Thymus (tissue), 14 donors: ENCODE data around the gene DERL3. TPM values are rescaled to one million over a fixed set of nuclear protein-coding genes. Genes with fewer than 3 reads are reported as not detected.

Experiments used
- DNase-seq, 9 donors: peaks; one replicate each; pipeline ENCODE4 v3.0.0-alpha.2; 2013; ENCODE audit warnings: low spot score in 9 of 9, low read depth in 6 of 9, missing footprints in 1 of 9
- H3K27ac ChIP-seq, 2 donors: one replicate each; pipeline ENCODE4 v1.5.1; 2013; ENCODE audit warnings: control low read depth in 1 of 2, low read depth in 1 of 2, low read length in 1 of 2, mild to moderate bottlenecking in 1 of 2, moderate library complexity in 1 of 2
- H3K27me3 ChIP-seq, 2 donors: one replicate each; pipeline ENCODE4 v1.5.1; 2013; ENCODE audit warnings: low read length in 1 of 2; ENCODE audit not compliant: control insufficient read depth in 2 of 2, insufficient read depth in 1 of 2
- H3K36me3 ChIP-seq, 2 donors: one replicate each; pipeline ENCODE4 v1.5.1; 2013; ENCODE audit warnings: low read length in 1 of 2, mild to moderate bottlenecking in 1 of 2, moderate library complexity in 1 of 2; ENCODE audit not compliant: control insufficient read depth in 2 of 2, insufficient read depth in 2 of 2
- H3K4me1 ChIP-seq, 2 donors: one replicate each; pipeline ENCODE4 v1.5.1; 2013; ENCODE audit warnings: low read length in 2 of 2; ENCODE audit not compliant: control insufficient read depth in 2 of 2, insufficient read depth in 2 of 2
- H3K4me3 ChIP-seq, 2 donors: one replicate each; pipeline ENCODE4 v1.5.1; 2013; ENCODE audit warnings: low read length in 2 of 2, control low read depth in 1 of 2, mild to moderate bottlenecking in 1 of 2
- H3K9me3 ChIP-seq, 2 donors: one replicate each; pipeline ENCODE4 v1.5.1; 2013; ENCODE audit warnings: low read length in 1 of 2, mild to moderate bottlenecking in 1 of 2; ENCODE audit not compliant: control insufficient read depth in 2 of 2, insufficient read depth in 1 of 2
- WGBS: extraction: QIAGEN DNeasy Blood & Tissue Kit; methylation state at CpG from one replicate; pipeline ENCODE4 v1.1.7; 2013; 5-methylcytosine and 5-hydroxymethylcytosine counted together
- long read RNA-seq, 10 donors: transcript quantifications; one replicate each; lab custom pipeline, GENCODE V29; 2026
- polyA plus RNA-seq: library from polyadenylated mRNA; stranded (reverse); fragments of 200-250 nt; gene quantifications from one replicate; pipeline ENCODE4 v1.2.3, GENCODE V29; 2013
- total RNA-seq: library from RNA; stranded (reverse); fragments of 120-200 nt; gene quantifications from one replicate; pipeline ENCODE4 v1.2.4, GENCODE V29; 2013
- donor health status: healthy.

Gene DERL3
- total RNA-seq: 2.9 TPM
- 2.5 TPM for polyA plus RNA-seq
- long read RNA-seq, donor 1: 0 reads
- long read RNA-seq, donor 2, partial matches to known transcripts: 0 of 4 reads
- long read RNA-seq, donor 2, other reads (novel, unspliced or antisense): 0 of 4 reads
- long read RNA-seq, donor 3, partial matches to known transcripts: 0 of 2 reads
- long read RNA-seq, donor 3, other reads (novel, unspliced or antisense): 0 of 2 reads
- long read RNA-seq, donor 4, partial matches to known transcripts: 0 of 1 reads
- long read RNA-seq, donor 4, other reads (novel, unspliced or antisense): 0 of 1 reads
- long read RNA-seq, donor 5, partial matches to known transcripts: 85 of 86 reads
- long read RNA-seq, donor 5, other reads (novel, unspliced or antisense): 0 of 86 reads
- long read RNA-seq, donor 6, partial matches to known transcripts: 0 of 2 reads
- long read RNA-seq, donor 6, other reads (novel, unspliced or antisense): 0 of 2 reads
- long read RNA-seq, donor 7, partial matches to known transcripts: 0 of 1 reads
- long read RNA-seq, donor 7, other reads (novel, unspliced or antisense): 0 of 1 reads
- long read RNA-seq, donor 8: 0 reads
- long read RNA-seq, donor 9, partial matches to known transcripts: 0 of 1 reads
- long read RNA-seq, donor 9, other reads (novel, unspliced or antisense): 0 of 1 reads
- long read RNA-seq, donor 10: 0 reads

- peaks cover 11 to 18% of the 10 kb centered on the region in 2 donors for H3K4me1 ChIP-seq
- H3K27me3 ChIP-seq: peaks cover 0 to 14% of the 10 kb centered on the region in 2 donors
- peak within 1 kb of the TSS; percentile 52 to 58 for H3K4me3 ChIP-seq
- H3K36me3 ChIP-seq: peaks cover 28% of the 10 kb centered on the region in 2 donors
- no peaks in the 10 kb centered on the region for H3K9me3 ChIP-seq
- peak within 1 kb of the TSS; percentile 15 to 18 for H3K27ac ChIP-seq
- WGBS: under 1% methylated on average over 70 of the region's 70 CpGs
- peak; percentile 72 to 93 (median 84) for DNase-seq
These were observed at the start of gene DERL3 for GRCh38 chr22:23838681-23839468. Gene DERL3 (minus strand): TSS chr22:23839006. CDS start chr22:23838987, 19 bp downstream.

- Histone ChIP-seq H3K4me1 (no peaks in the 10 kb centered on the region), H3K4me3 (no peak overlapping the region), H3K27ac (no peak overlapping the region), H3K27me3 (no peaks in the 10 kb centered on the region), H3K9me3 (no peaks in the 10 kb centered on the region), H3K36me3 (no peaks in the 10 kb centered on the region)
- 99% methylated on average over 9 of the region's 9 CpGs for WGBS
- DNase-seq: no peak
These were observed 45.3 kb upstream of the DERL3 start for GRCh38 chr22:23884140-23884539.

- Histone ChIP-seq H3K27ac (no peak overlapping the region), H3K9me3 (no peaks in the 10 kb centered on the region), H3K4me3 (no peak overlapping the region), H3K4me1 (no peaks in the 10 kb centered on the region), H3K27me3 (no peaks in the 10 kb centered on the region), H3K36me3 (no peaks in the 10 kb centered on the region)
- no peak for DNase-seq
- 98% methylated on average over 9 of the region's 9 CpGs for WGBS
These were observed 44.9 kb upstream of the DERL3 start for GRCh38 chr22:23883658-23884057.

- H3K4me3 ChIP-seq: no peak overlapping the region
- H3K36me3 ChIP-seq: no peaks in the 10 kb centered on the region
- H3K9me3 ChIP-seq: no peaks in the 10 kb centered on the region
- H3K4me1 ChIP-seq: no peaks in the 10 kb centered on the region
- DNase-seq: no peak
- H3K27me3 ChIP-seq: no peaks in the 10 kb centered on the region
- H3K27ac ChIP-seq: no peak overlapping the region
- WGBS: 95% methylated on average over 20 of the region's 20 CpGs
These were observed 43.6 kb upstream of the DERL3 start for GRCh38 chr22:23882370-23882769.

- Histone ChIP-seq H3K27me3 (no peaks in the 10 kb centered on the region), H3K4me3 (no peak overlapping the region), H3K9me3 (no peaks in the 10 kb centered on the region), H3K4me1 (no peaks in the 10 kb centered on the region), H3K27ac (no peak overlapping the region), H3K36me3 (no peaks in the 10 kb centered on the region)
- WGBS: 98% methylated on average over 7 of the region's 7 CpGs
- DNase-seq: no peak
These were observed 39.4 kb upstream of the DERL3 start for GRCh38 chr22:23878219-23878618.

- Histone ChIP-seq H3K4me3 (no peak overlapping the region), H3K36me3 (no peaks in the 10 kb centered on the region), H3K27me3 (no peaks in the 10 kb centered on the region), H3K9me3 (no peaks in the 10 kb centered on the region), H3K27ac (no peak overlapping the region), H3K4me1 (no peaks in the 10 kb centered on the region)
- WGBS: 98% methylated on average over 8 of the region's 8 CpGs
- no peak for DNase-seq
These were observed 38.8 kb upstream of the DERL3 start for GRCh38 chr22:23877566-23877965.

- DNase-seq: no peak
- no peak overlapping the region for H3K4me3 ChIP-seq
- 98% methylated on average over 2 of the region's 2 CpGs for WGBS
- H3K4me1 ChIP-seq: no peaks in the 10 kb centered on the region
- no peaks in the 10 kb centered on the region for H3K27me3 ChIP-seq
- H3K36me3 ChIP-seq: no peaks in the 10 kb centered on the region
- H3K27ac ChIP-seq: no peak overlapping the region
- no peaks in the 10 kb centered on the region for H3K9me3 ChIP-seq
These were observed 37.0 kb upstream of the DERL3 start for GRCh38 chr22:23875801-23876200.

GRCh38 chr22:23874871-23875270, 36.1 kb upstream of the DERL3 start:
- Histone ChIP-seq H3K36me3 (peaks cover 0 to 4% of the 10 kb centered on the region in 2 donors), H3K4me1 (no peaks in the 10 kb centered on the region), H3K27me3 (no peaks in the 10 kb centered on the region), H3K27ac (no peak overlapping the region), H3K4me3 (no peak overlapping the region), H3K9me3 (no peaks in the 10 kb centered on the region)
- WGBS: 97% methylated on average over 4 of the region's 4 CpGs
- no peak for DNase-seq

GRCh38 chr22:23868580-23868979, 29.8 kb upstream of the DERL3 start:
- H3K27me3 ChIP-seq: no peaks in the 10 kb centered on the region
- no peak overlapping the region for H3K4me3 ChIP-seq
- H3K36me3 ChIP-seq: peaks cover 0 to 4% of the 10 kb centered on the region in 2 donors
- 94% methylated on average over 4 of the region's 4 CpGs for WGBS
- no peaks in the 10 kb centered on the region for H3K9me3 ChIP-seq
- no peak overlapping the region for H3K27ac ChIP-seq
- DNase-seq: no peak
- H3K4me1 ChIP-seq: no peaks in the 10 kb centered on the region
